Sigmoid colon (tissue), 7 donors: ENCODE data around the gene METTL14. TPM values are rescaled to one million over a fixed set of nuclear protein-coding genes. Genes with fewer than 3 reads are reported as not detected.

ENCODE experiments used
- DNase-seq: peaks from one replicate; pipeline ENCODE4 v3.0.0-alpha.2; 2019
- H3K27ac ChIP-seq, 4 donors: fragments of 200-600 bp; sonication (generic); one replicate each; pipeline ENCODE4 v1.5.1; 2016 to 2019; ENCODE audit warnings: mild to moderate bottlenecking in 1 of 4
- H3K27me3 ChIP-seq, 3 donors: fragments of 200-600 bp; sonication (generic); one replicate each; pipeline ENCODE4 v1.5.1; 2019; ENCODE audit warnings: mild to moderate bottlenecking in 1 of 3
- H3K36me3 ChIP-seq, 4 donors: fragments of 200-600 bp; sonication (generic); one replicate each; pipeline ENCODE4 v1.5.1; 2016 to 2019
- H3K4me1 ChIP-seq, 4 donors: fragments of 200-600 bp; sonication (generic); one replicate each; pipeline ENCODE4 v1.5.1; 2017 to 2019
- H3K4me3 ChIP-seq, 4 donors: fragments of 200-600 bp; sonication (generic); one replicate each; pipeline ENCODE4 v1.5.1; 2017 to 2019; ENCODE audit warnings: mild to moderate bottlenecking in 2 of 4, moderate library complexity in 1 of 4
- H3K9me3 ChIP-seq, 4 donors: fragments of 200-600 bp in 3 of 4; sonication (generic) in 3 of 4; one replicate each; pipeline versions ENCODE4 v1.5.1 to v1.6.1; 2013 to 2019
- EP300 ChIP-seq, 4 donors: sonication (generic); formaldehyde crosslinking; IDR thresholded peaks; one replicate each; pipeline ENCODE4 v1.6.1; 2017; ENCODE audit warnings: antibody characterized with exemption in 4 of 4
- POLR2A ChIP-seq, 2 donors: fragments of 450-650 bp; IDR thresholded peaks; one replicate each; pipeline ENCODE4 v1.6.1; 2016; ENCODE audit warnings: antibody characterized with exemption in 2 of 2, mild to moderate bottlenecking in 2 of 2, moderate library complexity in 2 of 2
- POLR2AphosphoS5 ChIP-seq, 4 donors: sonication (generic); formaldehyde crosslinking; IDR thresholded peaks; one replicate each; pipeline ENCODE4 v1.6.1; 2017; ENCODE audit warnings: antibody characterized with exemption in 4 of 4
- WGBS, 2 donors: extraction: QIAGEN DNeasy Blood & Tissue Kit; methylation state at CpG; one replicate each; pipeline ENCODE4 v1.1.7; 2013; 5-methylcytosine and 5-hydroxymethylcytosine counted together
- intact Hi-C: fragments of 100-400 bp; cut with DNase I; formaldehyde crosslinking; loops from one replicate; pipeline ENCODE4 v1.15.1; 2023
- polyA plus RNA-seq, 3 donors: library from polyadenylated mRNA; stranded (reverse); fragments of 200-250 nt; gene quantifications; one replicate each; pipeline ENCODE4 v1.2.3, GENCODE V29; 2013
- total RNA-seq, 4 donors: library from RNA; depleted of rRNA; stranded (reverse); fragments of >200 nt; gene quantifications; one replicate each; pipeline ENCODE4 v1.1.0, GENCODE V29; 2016
- TF ChIP-seq, protein P1 (sequence below), 4 experiments: fragments of 450-650 bp in 3 of 4; fragments of 200-600 bp in 1 of 4; IDR thresholded peaks; one replicate each; pipeline ENCODE4 v1.5.1; 2016 to 2019; ENCODE audit warnings: antibody characterized with exemption in 4 of 4, mild to moderate bottlenecking in 3 of 4, moderate library complexity in 2 of 4
- donor health status: healthy with polysubstance abuse.
- donor health status: Bipolar disorder and iron deficiency.
- donor health status: healthy.

Gene METTL14
- total and polyA plus RNA-seq, 7 donors, result 6.2 to 54.6 (median 13.8) TPM

DNA sequence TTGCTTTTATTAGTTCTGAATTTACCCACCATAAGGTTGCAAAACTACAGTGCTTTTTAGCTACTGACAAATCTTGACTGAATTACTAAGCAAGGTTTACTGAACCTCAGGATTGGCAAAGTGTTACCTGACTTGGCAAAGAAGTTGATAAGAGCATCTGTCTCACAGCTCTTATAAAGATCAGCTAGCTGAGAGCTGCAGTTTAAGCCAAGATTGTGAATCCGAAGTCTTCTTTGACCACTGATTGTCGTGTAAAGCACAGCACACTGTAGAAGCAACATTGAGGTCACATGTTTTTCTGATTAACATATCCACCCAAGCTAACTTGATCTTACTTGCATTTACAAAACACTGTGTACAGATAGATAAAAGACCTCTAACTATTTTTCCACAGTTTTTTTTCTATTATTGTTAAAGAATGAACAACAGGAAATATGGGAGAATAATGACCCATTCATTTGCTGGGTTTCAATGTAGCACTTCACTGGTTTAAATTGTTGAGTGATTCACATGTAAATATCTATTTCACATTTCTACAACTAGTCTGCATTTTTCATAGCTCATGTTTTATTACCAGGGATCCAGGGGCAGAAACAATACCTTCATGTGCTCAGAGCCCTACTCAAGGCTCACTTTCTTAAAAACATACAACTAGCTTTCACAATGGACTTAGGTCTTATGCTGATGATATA lies 54.0 kb downstream of the METTL14 start:
- no peak for TF ChIP-seq EP300 (IDR thresholded peaks at IDR 0.05)
- no peak for TF ChIP-seq POLR2A (IDR thresholded peaks at IDR 0.05)
- no peak for TF ChIP-seq POLR2AphosphoS5 (IDR thresholded peaks at IDR 0.05)
- TF ChIP-seq, protein P1, sequence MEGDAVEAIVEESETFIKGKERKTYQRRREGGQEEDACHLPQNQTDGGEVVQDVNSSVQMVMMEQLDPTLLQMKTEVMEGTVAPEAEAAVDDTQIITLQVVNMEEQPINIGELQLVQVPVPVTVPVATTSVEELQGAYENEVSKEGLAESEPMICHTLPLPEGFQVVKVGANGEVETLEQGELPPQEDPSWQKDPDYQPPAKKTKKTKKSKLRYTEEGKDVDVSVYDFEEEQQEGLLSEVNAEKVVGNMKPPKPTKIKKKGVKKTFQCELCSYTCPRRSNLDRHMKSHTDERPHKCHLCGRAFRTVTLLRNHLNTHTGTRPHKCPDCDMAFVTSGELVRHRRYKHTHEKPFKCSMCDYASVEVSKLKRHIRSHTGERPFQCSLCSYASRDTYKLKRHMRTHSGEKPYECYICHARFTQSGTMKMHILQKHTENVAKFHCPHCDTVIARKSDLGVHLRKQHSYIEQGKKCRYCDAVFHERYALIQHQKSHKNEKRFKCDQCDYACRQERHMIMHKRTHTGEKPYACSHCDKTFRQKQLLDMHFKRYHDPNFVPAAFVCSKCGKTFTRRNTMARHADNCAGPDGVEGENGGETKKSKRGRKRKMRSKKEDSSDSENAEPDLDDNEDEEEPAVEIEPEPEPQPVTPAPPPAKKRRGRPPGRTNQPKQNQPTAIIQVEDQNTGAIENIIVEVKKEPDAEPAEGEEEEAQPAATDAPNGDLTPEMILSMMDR (IDR thresholded peaks at IDR 0.05), result no peak
- 84 to 96% methylated on average over 2 of the region's 2 CpGs for WGBS, 2 donors
- Histone ChIP-seq H3K36me3 (peaks cover 0 to 50% (median 4%) of the 10 kb centered on the region in 4 donors), H3K4me1 (peaks cover 0 to 76% (median 41%) of the 10 kb centered on the region in 4 donors), H3K27me3 (no peaks in the 10 kb centered on the region), H3K4me3 (no peak overlapping the region), H3K9me3 (no peaks in the 10 kb centered on the region), H3K27ac (peak overlapping the region; percentile 27 to 88 (median 85))
- intact Hi-C loops, result no loop called here
- no peak for DNase-seq

DNA sequence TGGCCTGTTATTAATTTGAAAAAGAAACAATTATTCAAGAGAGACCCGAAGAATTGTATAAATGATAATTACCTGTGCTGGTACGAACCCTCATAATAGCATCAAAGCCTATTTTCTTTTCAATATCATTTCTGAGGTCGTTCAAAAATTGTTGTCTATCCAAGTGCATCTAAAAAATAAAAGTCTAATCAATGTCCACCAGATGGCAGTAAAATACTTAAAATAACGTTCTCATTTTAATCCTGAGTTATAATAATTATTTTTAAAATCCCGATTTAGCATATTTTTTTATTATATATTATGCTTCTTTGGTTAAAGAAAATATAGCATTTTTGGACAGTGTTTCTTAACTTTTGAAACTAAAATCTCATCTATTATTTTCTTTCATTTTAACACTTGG lies 55.7 kb downstream of the METTL14 start:
- peaks cover 0 to 54% (median 4%) of the 10 kb centered on the region in 4 donors for H3K36me3 ChIP-seq
- no peaks in the 10 kb centered on the region for H3K9me3 ChIP-seq
- peak overlapping the region; percentile 48 to 88 (median 85) for H3K27ac ChIP-seq
- TF ChIP-seq, protein P1 (IDR thresholded peaks at IDR 0.05), result peak in 2 of 4 experiments; percentile 20 to 47
- TF ChIP-seq EP300 (IDR thresholded peaks at IDR 0.05), result no peak
- peak overlapping the region; percentile 11 to 21 (median 16) for H3K4me3 ChIP-seq
- intact Hi-C loops, result loop anchor here (2.0 to 5.0 kb wide), 4 partner anchors 32 to 546 kb away; partner anchors contain the start of gene SYNPO2
- no peak for DNase-seq
- H3K4me1 ChIP-seq, result peaks cover 0 to 93% (median 56%) of the 10 kb centered on the region in 4 donors
- no peaks in the 10 kb centered on the region for H3K27me3 ChIP-seq
- WGBS, 2 donors, result 41 to 48% methylated on average over 5 of the region's 5 CpGs

- peak overlapping the region; percentile 48 to 88 (median 85) for H3K27ac ChIP-seq
- H3K9me3 ChIP-seq, result no peaks in the 10 kb centered on the region
- H3K4me3 ChIP-seq, result peak overlapping the region; percentile 11 to 21 (median 16)
- H3K27me3 ChIP-seq, result no peaks in the 10 kb centered on the region
- 72 to 81% methylated on average over 6 of the region's 6 CpGs for WGBS, 2 donors
- no peak for DNase-seq
- intact Hi-C loops, result loop anchor here (2.0 to 5.0 kb wide), 4 partner anchors 31 to 546 kb away; partner anchors contain the start of gene SYNPO2
- H3K4me1 ChIP-seq, result peaks cover 0 to 95% (median 61%) of the 10 kb centered on the region in 4 donors
- TF ChIP-seq, protein P1 (IDR thresholded peaks at IDR 0.05), result no peak
- no peak for TF ChIP-seq POLR2A (IDR thresholded peaks at IDR 0.05)
- no peak for TF ChIP-seq EP300 (IDR thresholded peaks at IDR 0.05)
- TF ChIP-seq POLR2AphosphoS5 (IDR thresholded peaks at IDR 0.05), result no peak
- H3K36me3 ChIP-seq, result peaks cover 0 to 50% (median 4%) of the 10 kb centered on the region in 4 donors
Observed at GRCh38 chr4:118741301-118741855, 56.2 kb downstream of the METTL14 start.

- intact Hi-C loops, result loop anchor here (5.0 kb wide), 1 partner anchor 545 kb away; no protein-coding TSS in a partner anchor
- H3K9me3 ChIP-seq, result no peaks in the 10 kb centered on the region
- no peak for DNase-seq
- H3K27me3 ChIP-seq, result no peaks in the 10 kb centered on the region
- H3K36me3 ChIP-seq, result peaks cover 0 to 46% (median 4%) of the 10 kb centered on the region in 4 donors
- no peak overlapping the region for H3K4me3 ChIP-seq
- TF ChIP-seq EP300 (IDR thresholded peaks at IDR 0.05) (no peak), POLR2AphosphoS5 (IDR thresholded peaks at IDR 0.05) (no peak), POLR2A (IDR thresholded peaks at IDR 0.05) (no peak)
- TF ChIP-seq, protein P1 (IDR thresholded peaks at IDR 0.05), result no peak
- H3K4me1 ChIP-seq, result peaks cover 0 to 95% (median 66%) of the 10 kb centered on the region in 4 donors
- peak overlapping the region; percentile 48 to 88 (median 85) for H3K27ac ChIP-seq
Observed at GRCh38 chr4:118742050-118742449, 56.9 kb downstream of the METTL14 start.
